ENCODE results near the gene DUOX1.

GRCh38 chr15:45212493-45212892, 82.7 kb downstream of the DUOX1 start:
- TF ChIP-seq SRF (IDR thresholded peaks at IDR 0.05; ENCODE audit: low read depth) (no peak), CEBPB (IDR thresholded peaks at IDR 0.05; ENCODE audit: low read depth) (no peak), CTCF (IDR thresholded peaks at IDR 0.05 in 2 of 3, conservative IDR thresholded peaks at IDR 0.05 in 1 of 3; ENCODE audit: borderline replicate concordance in 1 of 3, insufficient read depth in 1 of 3, low read depth in 2 of 3, low read length in 2 of 3) (no peak), EZH2 (IDR thresholded peaks at IDR 0.05) (no peak), RAD21 (IDR thresholded peaks at IDR 0.05; ENCODE audit: low read depth) (no peak), POLR2AphosphoS5 (IDR thresholded peaks at IDR 0.05; ENCODE audit: low read depth, low read length) (no peak), JUND (IDR thresholded peaks at IDR 0.05) (no peak), EZH2phosphoT487 (IDR thresholded peaks at IDR 0.05; ENCODE audit: borderline replicate concordance) (no peak), EGR1 (IDR thresholded peaks at IDR 0.05; ENCODE audit: low read depth) (no peak), MAX (IDR thresholded peaks at IDR 0.05) (no peak), REST (IDR thresholded peaks at IDR 0.05; ENCODE audit: low read depth) (no peak), ZNF274 (IDR thresholded peaks at IDR 0.05; ENCODE audit: low read depth, low read length) (no peak)

Measured in HCT116 (cell line).